Small intestine (tissue), 7 donors: ENCODE results near the gene WDR59. TPM values are rescaled to one million over a fixed set of nuclear protein-coding genes. Genes with fewer than 3 reads are reported as not detected.

Experiments
- DNase-seq, 2 donors: peaks; one replicate each; pipeline versions ENCODE4 v3.0.0 to v3.0.0-alpha.2; 2013
- FAIRE-seq: peaks from 2 replicates; lab custom pipeline; 2012; peaks lifted over from hg19 to GRCh38; lab: Jason Lieb, UNC
- H3K27ac ChIP-seq, 3 donors: one replicate each; pipeline ENCODE4 v1.5.1; 2013; ENCODE audit warnings: low read length in 2 of 3, mild to moderate bottlenecking in 2 of 3, control low read depth in 1 of 3, inconsistent platforms in 1 of 3, low read depth in 1 of 3, moderate library complexity in 1 of 3
- H3K27me3 ChIP-seq, 3 donors: one replicate each; pipeline ENCODE4 v1.6.1; 2013; ENCODE audit warnings: low read length in 3 of 3, inconsistent platforms in 1 of 3; ENCODE audit not compliant: control insufficient read depth in 3 of 3, insufficient read depth in 3 of 3
- H3K36me3 ChIP-seq, 3 donors: one replicate each; pipeline ENCODE4 v1.6.1; 2013; ENCODE audit warnings: low read length in 3 of 3, inconsistent platforms in 1 of 3, low read depth in 1 of 3, mild to moderate bottlenecking in 1 of 3, moderate library complexity in 1 of 3; ENCODE audit not compliant: control insufficient read depth in 3 of 3, insufficient read depth in 2 of 3
- H3K4me1 ChIP-seq, 3 donors: one replicate each; pipeline ENCODE4 v1.6.1; 2013; ENCODE audit warnings: low read length in 2 of 3, inconsistent platforms in 1 of 3, low read depth in 1 of 3, mild to moderate bottlenecking in 1 of 3, moderate library complexity in 1 of 3; ENCODE audit not compliant: control insufficient read depth in 3 of 3, insufficient read depth in 2 of 3
- H3K4me3 ChIP-seq, 3 donors: one replicate each; pipeline ENCODE4 v1.5.1; 2013; ENCODE audit warnings: low read length in 3 of 3, control low read depth in 1 of 3, inconsistent platforms in 1 of 3, low read depth in 1 of 3, mild to moderate bottlenecking in 1 of 3, moderate library complexity in 1 of 3
- H3K9me3 ChIP-seq, 2 donors: one replicate each; pipeline ENCODE4 v1.6.1; 2013; ENCODE audit warnings: low read depth in 1 of 2, low read length in 1 of 2; ENCODE audit not compliant: control insufficient read depth in 2 of 2, insufficient read depth in 1 of 2
- WGBS, 3 donors: extraction: QIAGEN DNeasy Blood & Tissue Kit; methylation state at CpG; one replicate each; pipeline ENCODE4 v1.1.7; 2013; 5-methylcytosine and 5-hydroxymethylcytosine counted together
- polyA plus RNA-seq, 4 donors: library from polyadenylated mRNA; stranded (reverse) in 3 of 4; unstranded in 1 of 4; fragments of 200-250 nt in 3 of 4; fragments of 120-200 nt in 1 of 4; gene quantifications; one replicate each; pipeline versions ENCODE4 v1.2.1 to v1.2.3, GENCODE V29; 2013
- donor health status: healthy with polysubstance abuse.
- donor health status: control.
- donor health status: control.
- donor health status: Bipolar disorder and iron deficiency.
- donor health status: healthy.

WDR59 gene
- polyA plus RNA-seq, 4 donors = 13.9 to 68.9 (median 25.2) TPM

GRCh38 chr16:74888888-74889287 is 96.0 kb downstream of the WDR59 start:
- Histone ChIP-seq H3K4me1 (peaks cover 0 to 2% (median 0%) of the 10 kb centered on the region in 3 donors), H3K9me3 (no peaks in the 10 kb centered on the region), H3K27ac (no peak overlapping the region), H3K36me3 (peaks cover 24 to 58% (median 27%) of the 10 kb centered on the region in 3 donors), H3K27me3 (no peaks in the 10 kb centered on the region), H3K4me3 (no peak overlapping the region)
- 92 to 93% (median 92%) methylated on average over 6 of the region's 6 CpGs for WGBS, 3 donors
- DNase-seq = no peak
- FAIRE-seq = no peak

DNA sequence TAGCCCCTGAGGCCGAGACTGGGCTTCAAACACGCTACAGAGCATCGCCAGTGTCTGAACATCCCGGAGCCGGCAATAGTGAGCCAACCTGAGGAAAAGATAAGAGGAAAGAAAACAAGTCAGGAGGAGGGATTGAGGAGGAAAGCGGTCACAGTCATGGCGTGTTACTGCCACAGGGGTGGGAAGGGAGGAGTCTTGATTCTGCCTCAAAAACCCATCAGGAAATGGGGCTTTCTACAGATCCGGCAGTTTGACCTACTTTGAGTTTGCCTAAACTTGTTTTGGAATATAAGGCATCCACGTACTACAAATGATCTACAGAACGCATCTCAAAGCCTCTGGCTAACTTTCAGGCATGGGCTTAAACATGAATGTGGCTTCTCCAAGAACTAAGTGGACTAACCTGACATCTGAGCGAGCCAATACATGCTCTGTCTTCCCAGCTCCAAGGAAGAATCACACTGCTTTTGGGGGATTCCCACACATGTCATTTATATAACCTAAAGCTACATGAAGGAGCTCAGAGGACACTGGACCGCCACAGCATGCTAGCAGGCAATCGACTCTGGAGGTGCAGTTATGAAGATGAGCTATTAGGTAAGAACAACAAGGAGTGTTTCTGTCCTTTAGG is 96.6 kb downstream of the WDR59 start:
- Histone ChIP-seq H3K36me3 (peaks cover 24 to 60% (median 27%) of the 10 kb centered on the region in 3 donors), H3K4me3 (no peak overlapping the region), H3K27ac (peak overlapping the region in 1 of 3 donors; percentile 26), H3K9me3 (no peaks in the 10 kb centered on the region), H3K27me3 (no peaks in the 10 kb centered on the region), H3K4me1 (peaks cover 0 to 2% (median 0%) of the 10 kb centered on the region in 3 donors)
- FAIRE-seq (no peak), DNase-seq (no peak)
- 93 to 98% (median 94%) methylated on average over 13 of the region's 13 CpGs for WGBS, 3 donors

DNA sequence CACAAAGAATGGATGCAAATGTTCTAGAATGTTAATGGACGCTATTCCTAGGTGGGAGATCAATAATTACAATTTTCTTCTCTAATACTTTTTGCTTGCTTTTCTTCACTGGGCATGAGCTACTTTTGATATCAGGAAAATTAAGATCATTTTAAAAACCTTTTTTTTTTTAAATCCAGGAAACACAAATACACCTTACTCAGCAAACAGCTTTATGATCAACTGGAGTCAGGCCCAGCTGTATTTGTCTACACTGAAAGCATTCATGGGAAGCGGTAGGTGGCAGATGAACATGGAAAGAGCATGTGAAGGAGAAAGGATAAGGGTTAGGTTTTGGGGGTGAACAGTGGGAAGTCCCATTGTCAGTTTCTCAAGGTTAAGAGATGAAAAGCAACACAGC is 97.8 kb downstream of the WDR59 start:
- Histone ChIP-seq H3K36me3 (peaks cover 18 to 67% (median 21%) of the 10 kb centered on the region in 3 donors), H3K27ac (no peak overlapping the region), H3K27me3 (no peaks in the 10 kb centered on the region), H3K9me3 (no peaks in the 10 kb centered on the region), H3K4me1 (peaks cover 0 to 2% (median 0%) of the 10 kb centered on the region in 3 donors), H3K4me3 (no peak overlapping the region)
- FAIRE-seq (no peak), DNase-seq (no peak)
- 96 to 99% (median 97%) methylated on average over 2 of the region's 2 CpGs for WGBS, 3 donors

GRCh38 chr16:74877706-74878105 is 107.2 kb downstream of the WDR59 start:
- FAIRE-seq = no peak
- no peak for DNase-seq
- Histone ChIP-seq H3K9me3 (no peaks in the 10 kb centered on the region), H3K4me3 (no peak overlapping the region), H3K27me3 (no peaks in the 10 kb centered on the region), H3K36me3 (peaks cover 12 to 54% (median 15%) of the 10 kb centered on the region in 3 donors), H3K27ac (no peak overlapping the region), H3K4me1 (no peaks in the 10 kb centered on the region)
- WGBS, 3 donors = 94 to 95% (median 94%) methylated on average over 7 of the region's 7 CpGs

DNA sequence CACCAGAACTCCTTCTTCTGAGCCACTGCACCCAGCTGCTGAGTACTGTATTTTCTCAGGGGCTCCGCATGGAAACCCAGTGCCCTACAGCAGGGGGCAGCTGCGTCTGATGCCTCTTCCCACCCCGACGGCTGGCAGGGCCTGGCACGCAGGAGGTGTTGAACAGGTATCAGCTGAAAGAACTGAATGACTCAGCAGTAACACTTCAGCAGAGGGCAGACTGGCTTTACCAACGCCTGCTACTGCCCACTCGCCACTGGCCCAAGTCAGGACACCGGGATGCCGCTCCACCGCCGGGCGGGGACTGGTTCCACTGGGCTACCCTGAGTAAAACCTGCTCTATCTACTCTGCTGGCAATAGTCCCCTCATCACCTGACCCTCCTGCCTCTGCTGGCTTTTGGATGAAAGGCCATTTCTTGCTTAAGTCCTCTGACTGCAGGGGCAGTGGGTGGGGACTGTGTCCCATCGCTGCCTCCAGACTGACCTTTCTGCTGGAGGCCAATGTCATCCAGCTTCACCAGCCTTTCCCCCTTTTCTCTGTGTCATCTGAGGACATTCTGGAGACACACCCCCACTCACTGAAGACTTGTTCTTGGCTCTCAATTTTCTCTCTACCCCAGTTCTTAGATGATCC is 109.9 kb downstream of the WDR59 start:
- Histone ChIP-seq H3K27me3 (no peaks in the 10 kb centered on the region), H3K9me3 (no peaks in the 10 kb centered on the region), H3K27ac (no peak overlapping the region), H3K4me3 (no peak overlapping the region), H3K36me3 (peaks cover 12 to 53% (median 12%) of the 10 kb centered on the region in 3 donors), H3K4me1 (no peaks in the 10 kb centered on the region)
- FAIRE-seq (no peak), DNase-seq (no peak)
- WGBS, 3 donors = 94 to 96% (median 94%) methylated on average over 13 of the region's 13 CpGs

- Histone ChIP-seq H3K27ac (no peak overlapping the region), H3K4me1 (no peaks in the 10 kb centered on the region), H3K9me3 (no peaks in the 10 kb centered on the region), H3K27me3 (no peaks in the 10 kb centered on the region), H3K36me3 (peaks cover 11 to 52% (median 12%) of the 10 kb centered on the region in 3 donors), H3K4me3 (no peak overlapping the region)
- FAIRE-seq (no peak), DNase-seq (no peak)
- 86 to 91% (median 87%) methylated on average over 14 of the region's 14 CpGs for WGBS, 3 donors
Observed at GRCh38 chr16:74874123-74874522, 110.8 kb downstream of the WDR59 start.

DNA sequence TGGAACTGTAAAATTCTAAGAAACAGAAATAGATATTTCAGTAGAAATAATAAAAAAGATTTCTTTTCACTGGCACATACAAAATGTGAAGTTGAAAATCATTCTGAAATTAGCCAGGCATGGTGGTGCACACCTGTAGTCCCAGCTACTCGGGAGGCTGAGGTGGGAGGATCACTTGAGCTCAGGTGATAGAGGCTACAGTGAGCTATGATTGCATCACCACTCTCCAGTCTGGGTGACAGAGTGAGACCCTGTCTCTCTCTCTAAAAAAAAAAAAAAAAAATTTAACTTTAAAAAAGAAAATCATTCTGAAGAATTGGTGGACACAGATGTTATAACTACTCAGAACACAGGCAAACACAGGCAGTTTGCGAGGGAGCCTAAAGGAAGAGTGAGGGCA is 112.6 kb downstream of the WDR59 start:
- Histone ChIP-seq H3K4me3 (no peak overlapping the region), H3K9me3 (no peaks in the 10 kb centered on the region), H3K36me3 (peaks cover 5 to 45% (median 12%) of the 10 kb centered on the region in 3 donors), H3K27ac (no peak overlapping the region), H3K27me3 (no peaks in the 10 kb centered on the region), H3K4me1 (peaks cover 0 to 3% (median 0%) of the 10 kb centered on the region in 3 donors)
- no peak for DNase-seq
- no peak for FAIRE-seq
- WGBS, 3 donors = 71 to 97% (median 92%) methylated on average over 2 of the region's 2 CpGs

GRCh38 chr16:74871608-74872007 is 113.3 kb downstream of the WDR59 start:
- H3K9me3 ChIP-seq = no peaks in the 10 kb centered on the region
- no peak for FAIRE-seq
- DNase-seq = no peak
- 80 to 89% (median 85%) methylated on average over 5 of the region's 5 CpGs for WGBS, 3 donors
- H3K4me3 ChIP-seq = no peak overlapping the region
- no peaks in the 10 kb centered on the region for H3K27me3 ChIP-seq
- H3K36me3 ChIP-seq = peaks cover 5 to 43% (median 12%) of the 10 kb centered on the region in 3 donors
- H3K4me1 ChIP-seq = peaks cover 0 to 3% (median 0%) of the 10 kb centered on the region in 3 donors
- H3K27ac ChIP-seq = no peak overlapping the region
